ENCODE data around the gene TAF1B.
A peak's percentile ranks its signal among the peaks of the same experiment; 100 is the strongest.

The TAF1B gene

GRCh38 chr2:9843229-9844035, at the start of gene TAF1B:
Gene TAF1B (plus strand): TSS chr2:9843474. CDS start chr2:9843542, 68 bp downstream.
- DNase-seq: peak; percentile 88

GRCh38 chr2:9793918-9794717, 49.2 kb upstream of the TAF1B start:
- no peak for DNase-seq

- DNase-seq: no peak
Observed at GRCh38 chr2:9795071-9795470, 48.2 kb upstream of the TAF1B start.

GRCh38 chr2:9796056-9797010, 46.9 kb upstream of the TAF1B start:
- no peak for DNase-seq

- DNase-seq: no peak
Observed at GRCh38 chr2:9797086-9797485, 46.2 kb upstream of the TAF1B start.

GRCh38 chr2:9797681-9798556, 45.4 kb upstream of the TAF1B start:
- no peak for DNase-seq

GRCh38 chr2:9799011-9799596, 44.2 kb upstream of the TAF1B start:
- DNase-seq: no peak

DNA sequence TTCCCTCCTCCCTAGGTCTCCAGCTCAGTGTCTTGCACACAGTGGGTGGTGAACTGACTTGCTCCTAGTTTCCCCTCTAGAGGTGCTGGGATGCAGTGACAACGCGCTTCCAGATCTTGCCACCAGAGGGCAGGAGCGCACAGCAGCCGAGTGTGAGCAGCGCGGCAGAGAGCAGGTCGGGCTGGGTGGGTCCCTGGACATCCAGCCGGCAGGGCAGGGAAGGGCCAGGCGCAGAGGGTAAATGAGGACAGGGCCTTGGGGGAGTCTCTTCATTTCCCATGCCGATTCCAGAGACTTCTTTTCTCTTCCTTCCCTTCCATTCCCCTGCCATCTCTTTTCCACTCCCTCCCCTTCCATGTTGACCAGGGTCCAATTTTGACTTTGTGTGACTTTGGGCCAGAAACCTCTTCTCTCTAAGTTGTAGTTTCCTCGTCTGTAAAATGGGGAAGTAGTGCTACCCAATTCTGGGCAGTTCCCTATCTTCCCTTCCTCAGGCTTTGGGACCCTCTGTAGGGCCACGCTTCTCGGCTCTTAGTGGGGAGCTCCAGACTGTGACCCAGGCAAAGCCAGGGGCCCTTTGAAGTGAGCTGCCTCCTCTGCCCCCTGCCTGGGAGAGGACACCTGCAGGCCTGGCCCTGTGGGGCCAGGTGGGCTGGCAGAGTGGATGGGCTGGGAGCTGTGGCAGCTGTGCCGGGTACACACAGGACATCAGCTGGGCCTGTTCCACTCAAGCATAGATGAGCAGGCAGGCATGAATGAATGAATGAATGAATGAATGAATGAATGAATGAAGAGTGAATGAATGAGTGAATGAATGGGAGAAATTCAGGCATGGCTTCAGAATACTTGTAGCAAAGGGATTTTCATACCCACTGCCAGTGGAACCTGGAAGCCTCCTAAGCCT, 43.3 kb upstream of the TAF1B start:
- DNase-seq: peak; percentile 61

DNA sequence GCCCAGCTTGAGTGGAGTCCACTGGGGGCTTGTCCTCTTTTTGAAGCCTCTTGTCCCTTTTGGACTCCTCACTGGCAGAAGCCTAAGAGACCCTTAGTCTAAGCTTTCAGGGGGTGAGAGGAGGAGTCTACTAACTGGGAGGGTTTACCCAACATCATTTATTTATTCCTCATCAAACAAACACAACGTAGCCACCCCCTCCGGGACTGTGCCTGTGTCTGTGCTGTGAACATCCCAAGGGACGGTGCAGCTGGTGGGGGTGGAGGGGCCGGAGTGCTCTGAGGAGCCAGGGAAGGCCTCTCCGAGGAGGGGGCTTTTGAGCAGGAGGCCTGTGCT, 42.7 kb upstream of the TAF1B start:
- no peak for DNase-seq

DNA sequence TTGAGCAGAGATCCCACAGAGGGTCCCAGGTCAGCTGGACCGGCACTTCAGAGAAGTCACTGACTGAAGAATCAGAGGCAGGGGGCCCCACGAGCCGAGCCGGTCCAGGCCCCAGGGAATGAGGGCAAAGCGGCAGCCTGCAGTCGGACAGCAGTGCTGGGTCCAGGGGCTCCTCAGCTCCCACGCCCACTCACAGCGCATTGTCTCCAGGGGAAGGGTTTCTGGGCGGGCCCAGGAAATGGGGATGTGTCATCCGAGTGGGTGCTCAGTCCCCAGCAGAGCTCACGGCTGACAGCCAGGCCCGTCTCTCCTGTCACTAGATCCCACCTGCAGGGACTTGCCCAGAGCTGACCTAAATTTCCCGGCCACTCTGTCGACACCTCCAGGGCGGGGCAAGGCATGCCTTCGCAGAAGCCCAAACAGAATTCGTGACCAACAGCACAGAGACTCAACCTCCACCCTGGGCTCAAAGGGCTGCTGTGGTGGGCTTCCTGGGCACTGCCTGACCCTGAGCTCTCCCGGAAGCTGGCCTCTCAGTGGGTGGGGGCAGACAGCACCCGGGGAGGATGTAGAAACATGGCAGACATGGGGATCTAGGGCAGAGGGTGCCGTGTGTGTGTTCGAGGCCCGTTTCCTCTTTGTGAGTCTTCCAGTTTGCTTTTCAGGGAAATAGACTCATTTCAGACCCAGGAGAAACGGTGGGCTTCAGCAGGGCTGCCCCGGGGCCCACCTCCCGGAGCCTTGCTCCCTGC, 42.1 kb upstream of the TAF1B start:
- DNase-seq: no peak

DNA sequence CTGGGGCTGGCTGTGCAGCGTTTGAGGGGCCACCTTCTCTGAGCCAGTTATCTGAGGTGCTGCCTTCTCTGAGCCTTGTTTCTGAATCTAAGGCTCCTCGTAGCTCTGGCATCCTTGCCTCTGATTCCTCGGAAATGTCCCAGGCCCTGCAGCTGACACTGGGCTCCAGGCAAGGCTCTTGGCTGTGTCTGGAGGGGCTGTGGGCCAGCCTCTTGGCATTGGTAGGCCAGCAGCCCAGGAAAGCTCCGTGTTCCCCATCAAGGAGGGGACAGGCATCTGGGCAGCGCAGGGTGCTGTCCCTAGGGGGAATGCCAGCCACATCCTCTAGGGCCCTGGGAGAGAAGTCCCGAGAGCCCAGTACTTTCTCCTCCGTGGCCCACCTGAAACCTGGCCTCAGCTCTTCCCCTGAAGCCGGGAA, 40.7 kb upstream of the TAF1B start:
- no peak for DNase-seq

GRCh38 chr2:9803023-9803805, 40.1 kb upstream of the TAF1B start:
- DNase-seq: no peak

DNA sequence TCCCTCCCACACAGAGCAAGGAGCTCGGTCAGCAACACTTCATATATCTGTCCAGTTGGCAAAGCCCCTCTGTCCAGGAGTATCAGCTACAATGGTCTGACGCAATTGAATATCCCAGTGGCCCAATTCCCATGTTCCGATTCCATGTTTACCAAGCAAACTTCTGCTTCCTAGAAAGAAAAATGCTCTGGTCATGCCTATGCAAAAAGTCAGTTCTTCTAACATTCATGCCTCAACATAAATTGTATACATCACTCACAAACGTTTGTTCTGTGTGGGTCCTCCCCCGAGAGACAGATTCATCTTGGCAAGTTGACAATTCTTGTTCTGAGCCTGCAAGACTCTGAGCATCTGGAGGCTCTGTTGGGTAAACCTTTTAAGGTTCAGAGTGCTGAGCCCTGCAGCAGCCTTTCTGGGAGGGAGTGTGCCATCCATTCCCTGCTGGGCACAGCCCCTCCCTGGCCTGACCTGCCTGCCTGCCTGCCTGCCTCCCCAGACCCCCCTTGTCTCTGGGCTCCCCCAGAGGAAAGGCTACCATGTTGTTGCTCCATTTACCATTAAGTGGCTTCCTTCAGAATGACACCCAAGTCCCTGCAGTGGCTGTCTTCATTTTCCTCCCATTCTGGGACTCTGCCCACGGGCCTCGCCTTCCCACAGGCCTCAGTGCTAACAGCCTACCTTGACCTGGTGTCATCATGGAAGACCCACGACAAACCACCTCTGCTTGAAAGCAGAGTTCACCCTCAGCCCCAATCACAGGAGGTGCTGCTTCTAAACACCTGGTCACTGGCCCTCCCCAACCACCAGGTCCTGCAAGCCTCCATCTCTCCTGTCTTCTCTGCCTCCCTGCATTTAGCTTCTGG, 37.6 kb upstream of the TAF1B start:
- no peak for DNase-seq

DNA sequence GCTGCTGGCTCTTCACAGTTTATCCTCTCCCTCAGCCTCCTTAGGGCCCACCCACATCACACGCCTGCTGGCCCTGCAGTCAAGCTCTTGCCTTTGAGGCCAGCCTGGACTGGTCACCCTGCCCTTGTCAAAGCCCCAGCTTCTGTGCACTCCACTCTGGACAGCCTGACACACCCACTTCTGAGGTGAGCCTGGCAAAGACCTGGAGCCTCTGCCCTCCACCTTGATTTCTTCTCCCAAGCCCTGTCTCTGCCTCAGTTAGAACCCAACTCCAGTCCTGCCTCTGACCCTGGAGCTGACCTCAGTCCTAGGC, 37.0 kb upstream of the TAF1B start:
- no peak for DNase-seq

- DNase-seq: no peak
Observed at GRCh38 chr2:9806656-9807055, 36.6 kb upstream of the TAF1B start.

- DNase-seq: no peak
Observed at GRCh38 chr2:9807056-9807455, 36.2 kb upstream of the TAF1B start.

DNA sequence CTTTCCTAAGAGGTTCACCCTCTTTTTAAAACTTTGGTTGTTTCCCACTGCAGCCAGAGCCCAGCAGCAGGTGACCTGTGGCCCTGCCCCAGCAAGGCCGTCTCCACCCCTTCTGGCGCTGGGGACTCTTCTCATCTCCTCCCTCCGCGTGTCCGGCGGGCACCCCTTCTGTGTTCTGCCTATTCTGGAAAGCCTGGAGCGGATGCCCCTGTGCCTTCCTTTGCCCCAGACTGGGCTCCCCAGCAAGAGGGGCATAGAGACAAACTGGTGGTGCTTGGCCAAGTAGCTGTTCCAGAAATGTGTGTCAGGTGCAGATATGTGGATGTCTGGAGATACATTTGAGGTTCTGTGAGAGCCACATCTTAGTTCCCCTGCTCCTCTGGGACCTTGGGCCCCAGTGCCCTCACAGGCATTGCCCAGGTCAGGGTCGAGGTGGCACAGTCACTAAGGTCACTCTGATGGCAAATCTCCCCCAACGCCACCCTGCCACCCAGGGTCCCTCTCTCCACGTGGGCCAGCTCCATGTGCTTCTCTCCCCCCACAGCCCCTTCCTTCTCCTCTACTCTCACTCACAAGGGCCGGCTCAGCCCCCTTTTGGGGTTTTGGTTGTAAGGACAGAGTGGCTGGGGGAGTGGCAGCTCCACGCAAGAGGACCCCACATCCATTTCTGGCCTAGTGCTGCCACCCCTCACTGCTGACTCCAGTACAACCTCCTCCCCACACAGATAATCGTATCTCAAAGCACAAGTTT, 35.5 kb upstream of the TAF1B start:
- no peak for DNase-seq

Measured in NCI-H748 treated with DMSO at 0.1 percent for 48 hours (cell line).